Lung (tissue), 12 donors: Measurements from ENCODE around the gene TLCD1. TPM values are rescaled to one million over a fixed set of nuclear protein-coding genes. Genes with fewer than 3 reads are reported as not detected.

Experiments
- ATAC-seq: fragments of 200-7000 bp; cut with Tn5 transposase; one replicate; pipeline ENCODE4 v1.9.1; 2020; ENCODE audit warnings: moderate number of reproducible peaks; ENCODE audit not compliant: insufficient read depth, low FRiP score
- DNase-seq, 3 donors: peaks; one replicate each; pipeline ENCODE4 v3.0.0-alpha.2; 2013 to 2017
- H3K27ac ChIP-seq, 2 donors: one replicate each; pipeline ENCODE4 v1.5.1; 2013; ENCODE audit warnings: mild to moderate bottlenecking in 2 of 2, moderate library complexity in 2 of 2, control low read depth in 1 of 2, inconsistent platforms in 1 of 2, low read depth in 1 of 2, low read length in 1 of 2
- H3K27me3 ChIP-seq, 3 donors: one replicate each; pipeline ENCODE4 v1.5.1; 2013; ENCODE audit warnings: low read length in 2 of 3; ENCODE audit not compliant: control insufficient read depth in 3 of 3, insufficient read depth in 3 of 3
- H3K36me3 ChIP-seq, 4 donors: one replicate each; pipeline ENCODE4 v1.5.1; 2013; ENCODE audit warnings: low read length in 4 of 4, mild to moderate bottlenecking in 1 of 4, moderate library complexity in 1 of 4; ENCODE audit not compliant: control insufficient read depth in 4 of 4, insufficient read depth in 4 of 4
- H3K4me1 ChIP-seq, 5 donors: one replicate each; pipeline ENCODE4 v1.5.1; 2013; ENCODE audit warnings: low read length in 5 of 5, mild to moderate bottlenecking in 2 of 5, moderate library complexity in 1 of 5; ENCODE audit not compliant: control insufficient read depth in 5 of 5, insufficient read depth in 5 of 5
- H3K4me3 ChIP-seq: one replicate; pipeline ENCODE4 v1.5.1; 2013; ENCODE audit warnings: mild to moderate bottlenecking, control low read depth, moderate library complexity
- H3K9ac ChIP-seq, 2 donors: one replicate each; pipeline ENCODE4 v1.5.1; 2013; ENCODE audit warnings: low read length in 2 of 2, control low read depth in 1 of 2; ENCODE audit not compliant: insufficient read depth in 1 of 2
- H3K9me3 ChIP-seq, 4 donors: one replicate each; pipeline ENCODE4 v1.5.1; 2013; ENCODE audit warnings: low read length in 3 of 4, mild to moderate bottlenecking in 1 of 4, moderate library complexity in 1 of 4; ENCODE audit not compliant: control insufficient read depth in 4 of 4, insufficient read depth in 3 of 4
- CTCF ChIP-seq: IDR thresholded peaks from 2 replicates; pipeline ENCODE4 v1.5.1; 2012; ENCODE audit warnings: mild to moderate bottlenecking; ENCODE audit errors: control extremely low read depth, extremely low read depth
- WGBS, 2 donors: extraction: QIAGEN DNeasy Blood & Tissue Kit; methylation state at CpG; one replicate each; pipeline ENCODE4 v1.1.7; 2013; 5-methylcytosine and 5-hydroxymethylcytosine counted together
- polyA plus RNA-seq, 2 donors: library from polyadenylated mRNA; stranded (reverse); fragments of 200-250 nt; gene quantifications; one replicate each; pipeline ENCODE4 v1.2.1, GENCODE V29; 2013
- total RNA-seq, 2 donors: library from RNA; depleted of rRNA in 1 of 2; stranded (reverse); fragments of >200 nt in 1 of 2; gene quantifications; one replicate each; pipeline ENCODE4 v1.2.1, GENCODE V29; 2014 to 2021
- donor health status: control.
- donor health status: control.
- donor health status: Bipolar disorder and iron deficiency.
- donor health status: healthy.
- donor health status: DM: yes; HTN: yes; CAD: no.

Gene TLCD1
- total and polyA plus RNA-seq, 4 donors = 3.8 to 42.0 (median 28.7) TPM

DNA sequence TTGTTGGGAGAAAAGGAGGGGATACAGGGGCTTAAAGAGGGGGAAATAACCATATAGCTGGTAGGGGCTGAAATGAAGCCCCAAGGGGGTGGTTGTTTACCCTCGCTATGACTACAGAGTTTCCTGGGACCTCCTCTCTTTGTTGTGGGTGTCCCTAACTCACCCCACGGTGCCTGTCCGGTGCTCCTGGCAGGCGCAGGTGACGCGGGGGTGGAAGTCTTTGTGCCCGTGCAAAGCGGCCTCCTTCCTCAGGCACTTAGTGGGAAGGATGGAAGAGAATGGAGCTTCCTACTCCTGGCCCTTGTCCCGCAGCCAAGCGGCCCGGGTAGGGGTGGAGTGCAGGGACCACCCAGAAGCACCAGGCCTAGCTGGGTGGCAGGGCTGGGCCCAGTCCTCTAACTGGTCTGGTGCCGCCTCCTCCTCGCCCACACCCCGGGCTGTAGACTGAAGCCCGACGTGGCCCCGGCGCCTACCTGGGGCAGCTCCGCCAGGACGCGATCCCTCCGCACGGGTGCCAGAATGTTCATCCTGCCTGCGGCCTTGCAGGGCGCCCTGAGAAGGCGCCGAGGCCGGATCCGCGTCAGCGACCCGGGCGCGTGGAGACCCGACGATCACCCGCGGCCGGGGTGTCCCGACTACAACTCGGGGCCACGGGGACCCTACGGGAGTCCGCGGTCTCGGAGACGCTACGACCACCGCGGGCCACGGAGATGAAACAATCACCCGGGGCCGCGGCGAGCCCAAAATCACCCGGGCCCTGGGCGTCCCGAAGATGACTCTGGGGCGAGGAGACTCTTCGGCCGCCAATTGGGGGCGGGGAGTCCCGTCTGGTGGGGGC is 9.1 kb downstream of the TLCD1 start:
- no peak for ATAC-seq
- peak overlapping the region; percentile 49 for H3K4me3 ChIP-seq
- H3K27me3 ChIP-seq = no peaks in the 10 kb centered on the region
- DNase-seq = peak; percentile 73 to 75 (median 74)
- H3K9ac ChIP-seq = peak overlapping the region; percentile 73 to 89
- 13 to 26% methylated on average over 63 of the region's 63 CpGs for WGBS, 2 donors
- peaks cover 0 to 56% (median 7%) of the 10 kb centered on the region in 5 donors for H3K4me1 ChIP-seq
- TF ChIP-seq CTCF = no peak
- H3K9me3 ChIP-seq = no peaks in the 10 kb centered on the region
- H3K27ac ChIP-seq = peak overlapping the region; percentile 63 to 68
- H3K36me3 ChIP-seq = peaks cover 0 to 46% (median 19%) of the 10 kb centered on the region in 4 donors

- Histone ChIP-seq H3K27ac (no peak overlapping the region), H3K4me1 (peaks cover 0 to 47% (median 7%) of the 10 kb centered on the region in 5 donors), H3K9ac (no peak overlapping the region), H3K9me3 (no peaks in the 10 kb centered on the region), H3K27me3 (no peaks in the 10 kb centered on the region), H3K4me3 (no peak overlapping the region), H3K36me3 (peaks cover 0 to 35% (median 11%) of the 10 kb centered on the region in 4 donors)
- ATAC-seq (no peak), DNase-seq (no peak)
- no peak for TF ChIP-seq CTCF
- WGBS, 2 donors = 95 to 100% methylated on average over 2 of the region's 2 CpGs
Observed at GRCh38 chr17:28715217-28715616, 10.8 kb downstream of the TLCD1 start.

DNA sequence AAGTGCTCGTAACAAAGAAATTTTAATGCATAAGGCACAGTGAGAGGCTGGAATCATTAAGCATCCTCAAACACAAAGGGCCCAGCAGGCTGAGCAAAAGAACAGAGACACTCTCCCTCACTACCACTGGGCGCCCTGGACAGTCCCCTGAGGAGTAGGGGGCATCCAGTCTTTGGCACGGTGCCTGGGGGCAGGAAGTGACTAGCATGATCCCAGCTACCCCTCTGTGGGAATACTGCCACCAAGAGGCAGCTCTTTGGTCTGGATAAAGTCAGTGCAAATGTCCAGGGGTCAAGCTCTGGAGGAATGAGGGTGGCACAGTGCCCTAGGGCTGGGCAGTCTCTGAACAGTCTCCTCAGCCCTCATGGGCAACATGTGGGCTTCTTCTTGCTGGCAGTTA is 11.8 kb downstream of the TLCD1 start:
- H3K4me3 ChIP-seq = no peak overlapping the region
- peaks cover 0 to 31% (median 11%) of the 10 kb centered on the region in 4 donors for H3K36me3 ChIP-seq
- 88 to 99% methylated on average over 3 of the region's 3 CpGs for WGBS, 2 donors
- H3K4me1 ChIP-seq = peaks cover 0 to 45% (median 7%) of the 10 kb centered on the region in 5 donors
- H3K27me3 ChIP-seq = no peaks in the 10 kb centered on the region
- no peaks in the 10 kb centered on the region for H3K9me3 ChIP-seq
- DNase-seq = no peak
- no peak overlapping the region for H3K27ac ChIP-seq
- TF ChIP-seq CTCF = no peak
- ATAC-seq = no peak
- H3K9ac ChIP-seq = no peak overlapping the region
